Left ventricle myocardium inferior (tissue), 1 donor: Measurements from ENCODE around the gene ZNF770. TPM values are rescaled to one million over a fixed set of nuclear protein-coding genes. Genes with fewer than 3 reads are reported as not detected.
"Not testable (repeated sequence)": the region's sequence is repeated elsewhere in the genome, so short reads cannot be mapped to it uniquely, and the experiment has no call there.

Source experiments
- DNase-seq: peaks from one replicate; pipeline ENCODE4 v3.0.0-alpha.2; 2020
- H3K27ac ChIP-seq: fragments of 200-600 bp; replicated peaks from 2 replicates; pipeline ENCODE4 v1.8.0; 2021
- H3K27me3 ChIP-seq: fragments of 200-600 bp; 2 replicates; pipeline ENCODE4 v1.8.0; 2021; ENCODE audit warnings: low read depth
- H3K36me3 ChIP-seq: fragments of 200-600 bp; 2 replicates; pipeline ENCODE4 v1.8.0; 2021
- H3K4me1 ChIP-seq: fragments of 200-600 bp; 2 replicates; pipeline ENCODE4 v1.8.0; 2021
- H3K4me3 ChIP-seq: fragments of 200-600 bp; 2 replicates; pipeline ENCODE4 v1.8.0; 2021; ENCODE audit warnings: mild to moderate bottlenecking, moderate library complexity
- H3K9me3 ChIP-seq: fragments of 200-600 bp; replicated peaks from 2 replicates; pipeline ENCODE4 v1.8.0; 2021
- CTCF ChIP-seq: fragments of 200-600 bp; IDR thresholded peaks from 2 replicates; pipeline ENCODE4 v1.8.0; 2021; ENCODE audit warnings: antibody characterized with exemption, mild to moderate bottlenecking, borderline replicate concordance
- intact Hi-C: fragments of 100-400 bp; cut with micrococcal nuclease; formaldehyde crosslinking; loops from one replicate; pipeline ENCODE4 v1.11.0; 2022
- total RNA-seq: library from RNA; stranded (reverse); fragmentation: NEBNext Ultra II Directional; extraction: Animal tissue kit (Norgen Biotek cat#: 25700); gene quantifications from one replicate; pipeline ENCODE4 v1.2.1, GENCODE V29; 2021
- donor health status: DM: no; HTN: yes; CAD: no; lungs with severe emphysema.

The ZNF770 gene
- total RNA-seq, 1 donor from 2014 or later, result 41.3 TPM

- H3K36me3 ChIP-seq, result peaks cover 72% of the 10 kb centered on the region
- H3K4me1 ChIP-seq, result no peaks in the 10 kb centered on the region
- no peak overlapping the region for H3K27ac ChIP-seq
- DNase-seq, result no peak
- no peaks in the 10 kb centered on the region for H3K27me3 ChIP-seq
- intact Hi-C loops, result no loop called here
- no peak for TF ChIP-seq CTCF
- H3K9me3 ChIP-seq, result no peaks in the 10 kb centered on the region
- no peak overlapping the region for H3K4me3 ChIP-seq
Measured at GRCh38 chr15:34942363-34942762, 45.7 kb downstream of the ZNF770 start.

GRCh38 chr15:34941831-34942230 lies 46.3 kb downstream of the ZNF770 start:
- no peak for TF ChIP-seq CTCF
- H3K27me3 ChIP-seq, result no peaks in the 10 kb centered on the region
- H3K9me3 ChIP-seq, result no peaks in the 10 kb centered on the region
- DNase-seq, result no peak
- no peak overlapping the region for H3K4me3 ChIP-seq
- intact Hi-C loops, result no loop called here
- H3K36me3 ChIP-seq, result peaks cover 77% of the 10 kb centered on the region
- H3K27ac ChIP-seq, result no peak overlapping the region
- H3K4me1 ChIP-seq, result no peaks in the 10 kb centered on the region

- H3K27me3 ChIP-seq, result no peaks in the 10 kb centered on the region
- H3K4me1 ChIP-seq, result no peaks in the 10 kb centered on the region
- no peak for DNase-seq
- no peak overlapping the region for H3K27ac ChIP-seq
- no peaks in the 10 kb centered on the region for H3K9me3 ChIP-seq
- H3K4me3 ChIP-seq, result no peak overlapping the region
- no peak for TF ChIP-seq CTCF
- peaks cover 83% of the 10 kb centered on the region for H3K36me3 ChIP-seq
- intact Hi-C loops, result no loop called here
Measured at GRCh38 chr15:34941185-34941698, 46.8 kb downstream of the ZNF770 start.

- Histone ChIP-seq H3K27me3 (no peaks in the 10 kb centered on the region), H3K27ac (no peak overlapping the region), H3K4me3 (no peak overlapping the region), H3K36me3 (peaks cover 98% of the 10 kb centered on the region), H3K9me3 (peaks cover 6% of the 10 kb centered on the region), H3K4me1 (no peaks in the 10 kb centered on the region)
- DNase-seq, result no peak
- TF ChIP-seq CTCF, result no peak
- intact Hi-C loops, result no loop called here
Measured at GRCh38 chr15:34933432-34933975, 54.6 kb downstream of the ZNF770 start.

- H3K4me1 ChIP-seq, H3K4me3 ChIP-seq, intact Hi-C loops, H3K9me3 ChIP-seq, H3K27ac ChIP-seq, DNase-seq, H3K27me3 ChIP-seq: not testable (repeated sequence)
- peaks cover 93% of the 10 kb centered on the region for H3K36me3 ChIP-seq
Measured at GRCh38 chr15:34928349-34928748, 59.7 kb downstream of the ZNF770 start.

Other genes with a start within 250 kb of the ZNF770 start
- not detected for gene GJD2, start 233.3 kb downstream of the ZNF770 start, total RNA-seq
- 13,225 TPM for gene ACTC1, start 192.7 kb downstream of the ZNF770 start, total RNA-seq
- gene AQR, start 18.5 kb downstream of the ZNF770 start, total RNA-seq, result 9.8 TPM
- gene NANOGP8, start 97.0 kb upstream of the ZNF770 start, total RNA-seq, result not detected